SU-DHL-6 (cell line): Measurements from ENCODE around the gene ATP8A1.
"Not testable (repeated sequence)": the region's sequence is repeated elsewhere in the genome, so short reads cannot be mapped to it uniquely, and the experiment has no call there.

Experiments used
- H2AFZ ChIP-seq: fragments of 200-600 bp; sonication (generic); 2 replicates; pipeline ENCODE4 v1.6.1; 2014; ENCODE audit warnings: low read depth, mild to moderate bottlenecking, moderate library complexity, mixed read lengths, antibody characterized with exemption, low read length; ENCODE audit not compliant: severe bottlenecking
- H3F3A ChIP-seq: fragments of 200-600 bp; shearing (Covaris generic); 2 replicates; pipeline ENCODE4 v1.6.0; 2016; ENCODE audit warnings: antibody characterized with exemption, mild to moderate bottlenecking; ENCODE audit not compliant: insufficient read depth
- H3K27ac ChIP-seq: fragments of 200-600 bp; sonication (generic); 2 replicates; pipeline ENCODE4 v1.5.1; 2016; ENCODE audit warnings: low read depth, mild to moderate bottlenecking, low read length, moderate library complexity, mixed read lengths
- H3K27me3 ChIP-seq: fragments of 200-600 bp; sonication (generic), shearing (Covaris generic); 2 replicates; pipeline ENCODE4 v1.6.0; 2014; ENCODE audit warnings: mild to moderate bottlenecking, low read length
- H3K36me3 ChIP-seq: fragments of 200-600 bp; sonication (generic); 2 replicates; pipeline ENCODE4 v1.6.1; 2014; ENCODE audit warnings: mild to moderate bottlenecking, low read length, mixed read lengths
- H3K4me2 ChIP-seq: fragments of 300-600, 200-600 bp; shearing (Covaris generic), sonication (generic); 2 replicates; pipeline ENCODE4 v1.6.0; 2014; ENCODE audit warnings: low read length, low read depth, mild to moderate bottlenecking; ENCODE audit not compliant: poor library complexity, severe bottlenecking
- H3K4me3 ChIP-seq: fragments of 200-600 bp; sonication (generic); 2 replicates; pipeline ENCODE4 v1.5.1; 2014; ENCODE audit warnings: antibody characterized with exemption, low read length, mild to moderate bottlenecking, mixed read lengths; ENCODE audit not compliant: insufficient read depth, poor library complexity, severe bottlenecking
- H3K79me2 ChIP-seq: fragments of 200-600 bp; sonication (generic); 2 replicates; pipeline ENCODE4 v1.6.1; 2014; ENCODE audit warnings: mild to moderate bottlenecking, low read length, moderate library complexity; ENCODE audit not compliant: insufficient read depth
- H3K9ac ChIP-seq: fragments of 200-600 bp; sonication (generic); 2 replicates; pipeline ENCODE4 v1.7.0; 2014; ENCODE audit warnings: mild to moderate bottlenecking, low read length
- H3K9me2 ChIP-seq: fragments of 200-600 bp; sonication (generic); replicated peaks from 2 replicates; pipeline ENCODE4 v1.6.1; 2014; ENCODE audit warnings: low read length; ENCODE audit not compliant: insufficient read depth
- H3K9me3 ChIP-seq: fragments of 200-600 bp; sonication (generic); 2 replicates; pipeline ENCODE4 v1.6.1; 2014; ENCODE audit warnings: low read length, mixed read lengths; ENCODE audit not compliant: insufficient read depth
- H4K20me1 ChIP-seq: fragments of 200-600 bp; sonication (generic); 2 replicates; pipeline ENCODE4 v1.6.1; 2014; ENCODE audit warnings: low read depth, mild to moderate bottlenecking, antibody characterized with exemption, low read length, moderate library complexity, mixed read lengths
- CTCF ChIP-seq: fragments of 200-600 bp; sonication (generic); IDR thresholded peaks from one replicate; pipeline ENCODE4 v1.5.1; 2017; ENCODE audit warnings: antibody characterized with exemption, mild to moderate bottlenecking, low read length, moderate library complexity; ENCODE audit not compliant: insufficient read depth, poor library complexity, severe bottlenecking
- EZH2phosphoT487 ChIP-seq: fragments of 200-600 bp; sonication (generic), shearing (Covaris generic); conservative IDR thresholded peaks from 2 replicates; pipeline ENCODE4 v1.6.1; 2018; ENCODE audit warnings: mild to moderate bottlenecking, antibody characterized with exemption, low read length, moderate library complexity, mixed read lengths

Gene ATP8A1

GRCh38 chr4:42702895-42703294 lies 46.0 kb upstream of the ATP8A1 start:
- Histone ChIP-seq H3F3A (no peaks in the 10 kb centered on the region), H3K4me3 (no peak overlapping the region), H3K9me3 (no peaks in the 10 kb centered on the region), H3K9me2 (no peaks in the 10 kb centered on the region), H2AFZ (no peak overlapping the region), H4K20me1 (no peaks in the 10 kb centered on the region), H3K27me3 (no peaks in the 10 kb centered on the region), H3K36me3 (no peaks in the 10 kb centered on the region), H3K4me2 (no peak overlapping the region), H3K27ac (no peak overlapping the region), H3K79me2 (no peaks in the 10 kb centered on the region), H3K9ac (no peak overlapping the region)
- TF ChIP-seq EZH2phosphoT487: no peak
- no peak for TF ChIP-seq CTCF

GRCh38 chr4:42701780-42702179 lies 44.9 kb upstream of the ATP8A1 start:
- not testable (repeated sequence) for H3F3A ChIP-seq, H3K9me2 ChIP-seq, H3K4me3 ChIP-seq, H3K4me2 ChIP-seq, H3K27me3 ChIP-seq, H3K27ac ChIP-seq, H3K9ac ChIP-seq, H2AFZ ChIP-seq, H4K20me1 ChIP-seq, H3K36me3 ChIP-seq, H3K79me2 ChIP-seq, H3K9me3 ChIP-seq

- no peak overlapping the region for H3K9ac ChIP-seq
- no peak overlapping the region for H2AFZ ChIP-seq
- no peak overlapping the region for H3K4me2 ChIP-seq
- H3K36me3 ChIP-seq: no peaks in the 10 kb centered on the region
- H3K27ac ChIP-seq: no peak overlapping the region
- H3K9me2 ChIP-seq: no peaks in the 10 kb centered on the region
- H3F3A ChIP-seq: no peaks in the 10 kb centered on the region
- TF ChIP-seq EZH2phosphoT487 (no peak), CTCF (no peak)
- no peaks in the 10 kb centered on the region for H3K27me3 ChIP-seq
- no peak overlapping the region for H3K4me3 ChIP-seq
- no peaks in the 10 kb centered on the region for H3K9me3 ChIP-seq
- H4K20me1 ChIP-seq: no peaks in the 10 kb centered on the region
- no peaks in the 10 kb centered on the region for H3K79me2 ChIP-seq
Observed at GRCh38 chr4:42690537-42690936, 33.6 kb upstream of the ATP8A1 start.

GRCh38 chr4:42683393-42683792 lies 26.5 kb upstream of the ATP8A1 start:
- Histone ChIP-seq H3K4me2 (no peak overlapping the region), H3K79me2 (no peaks in the 10 kb centered on the region), H3K9me3 (no peaks in the 10 kb centered on the region), H3K9me2 (no peaks in the 10 kb centered on the region), H3K4me3 (no peak overlapping the region), H3K36me3 (no peaks in the 10 kb centered on the region), H4K20me1 (no peaks in the 10 kb centered on the region), H3K9ac (no peak overlapping the region), H3F3A (no peaks in the 10 kb centered on the region), H3K27ac (no peak overlapping the region), H3K27me3 (no peaks in the 10 kb centered on the region), H2AFZ (no peak overlapping the region)
- TF ChIP-seq EZH2phosphoT487 (no peak), CTCF (no peak)
